Heart left ventricle (tissue), 16 donors: ENCODE results near the gene C8B. TPM values are rescaled to one million over a fixed set of nuclear protein-coding genes. Genes with fewer than 3 reads are reported as not detected.

ENCODE experiments used
- ATAC-seq, 4 donors: fragments of 200-7000 bp; cut with Tn5 transposase; one replicate each; pipeline ENCODE4 v1.9.1; 2020 to 2022; ENCODE audit warnings: moderate library complexity in 4 of 4, mild to moderate bottlenecking in 3 of 4, moderate number of reproducible peaks in 1 of 4
- DNase-seq, 5 donors: peaks; one replicate each; pipeline ENCODE4 v3.0.0-alpha.2; 2020
- H3K27ac ChIP-seq, 12 donors: fragments of 200-600 bp; sonication (generic) in 4 of 12; one replicate each; pipeline versions ENCODE4 v1.5.0 to v1.8.0; 2016 to 2022; ENCODE audit warnings: mild to moderate bottlenecking in 2 of 12
- H3K27me3 ChIP-seq, 9 donors: fragments of 200-600 bp; sonication (generic) in 2 of 9; one replicate each; pipeline versions ENCODE4 v1.5.1 to v1.8.0; 2016 to 2022; ENCODE audit warnings: mild to moderate bottlenecking in 3 of 9
- H3K36me3 ChIP-seq, 9 donors: fragments of 200-600 bp; sonication (generic) in 2 of 9; one replicate each; pipeline versions ENCODE4 v1.5.0 to v1.8.0; 2018 to 2022; ENCODE audit warnings: mild to moderate bottlenecking in 2 of 9
- H3K4me1 ChIP-seq, 12 donors: fragments of 200-600 bp; sonication (generic) in 4 of 12; one replicate each; pipeline versions ENCODE4 v1.5.0 to v1.8.0; 2016 to 2022; ENCODE audit warnings: mild to moderate bottlenecking in 3 of 12
- H3K4me3 ChIP-seq, 12 donors: fragments of 200-600 bp; sonication (generic) in 4 of 12; one replicate each; pipeline versions ENCODE4 v1.5.0 to v1.8.0; 2017 to 2022; ENCODE audit warnings: mild to moderate bottlenecking in 9 of 12, moderate library complexity in 4 of 12
- H3K9me3 ChIP-seq, 12 donors: fragments of 200-600 bp; sonication (generic) in 4 of 12; one replicate each; pipeline versions ENCODE4 v1.5.0 to v1.8.0; 2016 to 2022; ENCODE audit warnings: mild to moderate bottlenecking in 1 of 12
- POLR2A ChIP-seq, 2 donors: fragments of 450-650 bp; IDR thresholded peaks; one replicate each; pipeline ENCODE4 v1.6.1; 2017; ENCODE audit warnings: antibody characterized with exemption in 2 of 2, mild to moderate bottlenecking in 2 of 2, moderate library complexity in 2 of 2
- WGBS, 4 donors: extraction: QIAGEN DNeasy Blood & Tissue Kit in 2 of 4; methylation state at CpG; one replicate each; pipeline versions ENCODE4 v1.1.5 to v1.1.7; 2013 to 2018; 5-methylcytosine and 5-hydroxymethylcytosine counted together
- intact Hi-C, 10 donors: fragments of 100-400 bp; cut with DNase I; formaldehyde crosslinking; loops; one replicate each; pipeline versions ENCODE4 v1.11.1 to v1.14.2; 2022
- polyA plus RNA-seq, 2 donors: library from polyadenylated mRNA; stranded (reverse); fragments of 200-250 nt; gene quantifications; one replicate each; pipeline ENCODE4 v1.2.3, GENCODE V29; 2013
- total RNA-seq, 9 donors: library from RNA; depleted of rRNA in 2 of 9; stranded (reverse); fragments of >200 nt in 2 of 9; fragmentation: NEBNext Ultra II Directional in 3 of 9; extraction: Animal tissue kit (Norgen Biotek cat#: 25700) in 3 of 9; gene quantifications; one replicate each; pipeline versions ENCODE4 v1.1.0 to v1.2.4, GENCODE V29; 2016 to 2023
- TF ChIP-seq, protein P1 (sequence below), 12 donors: fragments of 200-600 bp; sonication (generic) in 4 of 12; IDR thresholded peaks; one replicate each; pipeline versions ENCODE4 v1.5.0 to v1.8.0; 2018 to 2022; ENCODE audit warnings: antibody characterized with exemption in 12 of 12, mild to moderate bottlenecking in 5 of 12
- donor health status: ischemic (EF 13 %, LVEDD 7.1; RV severe dilation, severe dysfunction).
- donor health status: healthy with polysubstance abuse.
- donor health status: DM: no; HTN: yes; CAD: no.
- donor health status: DM: no; HTN: no; CAD: no.
- donor health status: ischemic (EF 25% LVEDD 6.9; RV normal size, moderate dysfunction).
- donor health status: ischemic (EF 25% LVEDD 5.7; RV mildly dilated, moderate dysfunction).
- donor health status: healthy.
- donor health status: DM: yes; HTN: yes; CAD: no.
- donor health status: ischemic (EF 35%, LVEDD 5.7; RV mildly dilated, moderate dysfunction).
- donor health status: nonischemic (EF 11% LVEDD 7.7; RV severe dilation, severe dysfunction).
- donor health status: DM: yes; HTN: yes; CAD: no.
- donor health status: PGD.
- donor health status: ischemic (EF 29% LVEDD 5.4; RV normal size, mild dysfunction).
- donor health status: nonischemic (EF 23%, LVEDD 6.1; RV moderate dilation, normal function).

Gene C8B
- total and polyA plus RNA-seq, 11 donors, result not detected

DNA sequence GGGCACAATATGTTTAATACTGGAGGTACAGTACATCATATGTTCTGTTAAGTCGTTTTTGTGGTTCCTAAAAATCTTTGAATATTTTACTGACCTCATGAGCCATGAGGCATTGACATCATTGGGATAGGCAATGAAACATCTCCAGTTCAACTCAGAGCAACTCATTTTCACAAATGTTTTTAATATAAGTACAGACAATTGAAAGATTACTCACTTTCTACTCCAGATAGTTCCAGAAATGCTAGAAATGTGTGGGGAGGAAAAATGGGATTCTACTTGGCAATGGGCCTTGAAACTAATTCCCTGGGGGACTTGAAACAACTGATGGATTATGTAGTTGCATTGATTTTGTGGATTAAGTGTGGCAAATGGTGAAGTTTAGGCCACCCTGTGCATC lies 7.2 kb upstream of the C8B start:
- TF ChIP-seq, protein P1, sequence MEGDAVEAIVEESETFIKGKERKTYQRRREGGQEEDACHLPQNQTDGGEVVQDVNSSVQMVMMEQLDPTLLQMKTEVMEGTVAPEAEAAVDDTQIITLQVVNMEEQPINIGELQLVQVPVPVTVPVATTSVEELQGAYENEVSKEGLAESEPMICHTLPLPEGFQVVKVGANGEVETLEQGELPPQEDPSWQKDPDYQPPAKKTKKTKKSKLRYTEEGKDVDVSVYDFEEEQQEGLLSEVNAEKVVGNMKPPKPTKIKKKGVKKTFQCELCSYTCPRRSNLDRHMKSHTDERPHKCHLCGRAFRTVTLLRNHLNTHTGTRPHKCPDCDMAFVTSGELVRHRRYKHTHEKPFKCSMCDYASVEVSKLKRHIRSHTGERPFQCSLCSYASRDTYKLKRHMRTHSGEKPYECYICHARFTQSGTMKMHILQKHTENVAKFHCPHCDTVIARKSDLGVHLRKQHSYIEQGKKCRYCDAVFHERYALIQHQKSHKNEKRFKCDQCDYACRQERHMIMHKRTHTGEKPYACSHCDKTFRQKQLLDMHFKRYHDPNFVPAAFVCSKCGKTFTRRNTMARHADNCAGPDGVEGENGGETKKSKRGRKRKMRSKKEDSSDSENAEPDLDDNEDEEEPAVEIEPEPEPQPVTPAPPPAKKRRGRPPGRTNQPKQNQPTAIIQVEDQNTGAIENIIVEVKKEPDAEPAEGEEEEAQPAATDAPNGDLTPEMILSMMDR (IDR thresholded peaks at IDR 0.05), result no peak
- TF ChIP-seq POLR2A (IDR thresholded peaks at IDR 0.05), result no peak
- no peak for DNase-seq
- no peak for ATAC-seq
- H3K9me3 ChIP-seq, result peaks cover 0 to 3% (median 0%) of the 10 kb centered on the region in 12 donors
- intact Hi-C loops, result loop anchor here in 2 of 10 donors (10.0 kb wide), 1 partner anchor 138 kb away; no protein-coding TSS in a partner anchor
- H3K27ac ChIP-seq, result no peak overlapping the region
- no peaks in the 10 kb centered on the region for H3K36me3 ChIP-seq
- 40 to 62% (median 58%) methylated on average over 1 of the region's 1 CpG for WGBS, 4 donors
- no peaks in the 10 kb centered on the region for H3K27me3 ChIP-seq
- H3K4me3 ChIP-seq, result no peak overlapping the region
- no peaks in the 10 kb centered on the region for H3K4me1 ChIP-seq

DNA sequence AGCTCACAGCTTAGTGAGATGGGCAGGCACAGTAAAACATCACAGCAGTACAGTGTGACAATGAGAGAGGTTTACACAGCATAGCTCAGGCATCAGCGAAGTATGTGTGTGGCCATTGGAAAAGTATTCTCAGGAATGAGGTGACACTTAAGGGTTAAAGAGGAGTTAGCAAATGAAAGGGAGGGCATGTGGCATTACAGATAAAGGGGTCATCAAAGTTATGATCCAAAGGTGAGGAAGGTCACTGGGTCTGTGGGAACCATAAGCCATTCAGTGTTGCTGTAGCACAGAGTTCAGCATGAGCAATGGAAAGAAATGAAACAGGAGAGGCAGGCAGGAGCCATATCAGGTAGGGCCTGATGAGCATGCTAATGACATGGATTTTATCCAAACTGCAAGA lies 4.5 kb upstream of the C8B start:
- ATAC-seq (no peak), DNase-seq (no peak)
- H3K4me1 ChIP-seq, result no peaks in the 10 kb centered on the region
- H3K4me3 ChIP-seq, result no peak overlapping the region
- no peaks in the 10 kb centered on the region for H3K36me3 ChIP-seq
- peaks cover 0 to 3% (median 0%) of the 10 kb centered on the region in 12 donors for H3K9me3 ChIP-seq
- H3K27me3 ChIP-seq, result no peaks in the 10 kb centered on the region
- WGBS, 4 donors, result 81 to 96% (median 88%) methylated on average over 1 of the region's 1 CpG
- H3K27ac ChIP-seq, result no peak overlapping the region
- intact Hi-C loops, result loop anchor here in 2 of 10 donors (10.0 kb wide), 1 partner anchor 135 kb away; no protein-coding TSS in a partner anchor
- TF ChIP-seq, protein P1 (IDR thresholded peaks at IDR 0.05), result no peak
- no peak for TF ChIP-seq POLR2A (IDR thresholded peaks at IDR 0.05)

DNA sequence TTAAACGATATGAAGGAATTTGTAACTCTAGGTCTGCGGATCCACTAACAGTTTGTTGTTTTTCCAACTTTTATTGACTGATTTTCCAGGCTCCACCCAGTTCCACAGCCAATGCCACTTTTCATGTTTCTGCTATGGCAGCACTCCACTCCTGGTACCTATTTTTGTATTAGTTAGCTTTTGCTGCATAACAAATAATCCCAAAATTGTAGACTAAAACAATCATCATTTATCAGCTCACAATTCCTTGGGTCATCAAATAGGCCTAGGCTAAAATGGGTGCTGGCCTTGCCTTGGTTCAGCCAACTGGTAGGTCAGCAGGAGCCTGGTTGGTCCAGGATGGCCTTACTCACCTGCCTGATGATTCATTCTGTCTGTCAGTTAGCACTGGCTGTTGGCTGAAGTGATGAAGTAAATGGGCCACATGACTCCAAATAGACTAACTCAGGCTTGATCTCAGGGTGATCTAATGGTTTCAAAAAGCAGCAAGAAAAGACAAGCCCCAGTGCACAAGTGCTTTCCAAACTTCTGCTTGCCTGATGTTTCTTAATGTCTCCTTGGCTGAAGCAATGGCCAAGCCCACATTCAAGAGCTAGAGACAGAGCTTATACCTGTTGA lies 3.2 kb upstream of the C8B start:
- Histone ChIP-seq H3K4me3 (no peak overlapping the region), H3K27me3 (no peaks in the 10 kb centered on the region), H3K9me3 (peaks cover 0 to 3% (median 0%) of the 10 kb centered on the region in 12 donors), H3K36me3 (no peaks in the 10 kb centered on the region), H3K4me1 (no peaks in the 10 kb centered on the region), H3K27ac (no peak overlapping the region)
- no peak for TF ChIP-seq POLR2A (IDR thresholded peaks at IDR 0.05)
- TF ChIP-seq, protein P1 (IDR thresholded peaks at IDR 0.05), result no peak
- DNase-seq, result no peak
- intact Hi-C loops, result loop anchor here in 4 of 10 donors (2.0 to 10.0 kb wide), 3 partner anchors 134 to 137 kb away; no protein-coding TSS in a partner anchor
- ATAC-seq, result no peak
- WGBS, 4 donors, result 85 to 94% (median 89%) methylated on average over 2 of the region's 2 CpGs

DNA sequence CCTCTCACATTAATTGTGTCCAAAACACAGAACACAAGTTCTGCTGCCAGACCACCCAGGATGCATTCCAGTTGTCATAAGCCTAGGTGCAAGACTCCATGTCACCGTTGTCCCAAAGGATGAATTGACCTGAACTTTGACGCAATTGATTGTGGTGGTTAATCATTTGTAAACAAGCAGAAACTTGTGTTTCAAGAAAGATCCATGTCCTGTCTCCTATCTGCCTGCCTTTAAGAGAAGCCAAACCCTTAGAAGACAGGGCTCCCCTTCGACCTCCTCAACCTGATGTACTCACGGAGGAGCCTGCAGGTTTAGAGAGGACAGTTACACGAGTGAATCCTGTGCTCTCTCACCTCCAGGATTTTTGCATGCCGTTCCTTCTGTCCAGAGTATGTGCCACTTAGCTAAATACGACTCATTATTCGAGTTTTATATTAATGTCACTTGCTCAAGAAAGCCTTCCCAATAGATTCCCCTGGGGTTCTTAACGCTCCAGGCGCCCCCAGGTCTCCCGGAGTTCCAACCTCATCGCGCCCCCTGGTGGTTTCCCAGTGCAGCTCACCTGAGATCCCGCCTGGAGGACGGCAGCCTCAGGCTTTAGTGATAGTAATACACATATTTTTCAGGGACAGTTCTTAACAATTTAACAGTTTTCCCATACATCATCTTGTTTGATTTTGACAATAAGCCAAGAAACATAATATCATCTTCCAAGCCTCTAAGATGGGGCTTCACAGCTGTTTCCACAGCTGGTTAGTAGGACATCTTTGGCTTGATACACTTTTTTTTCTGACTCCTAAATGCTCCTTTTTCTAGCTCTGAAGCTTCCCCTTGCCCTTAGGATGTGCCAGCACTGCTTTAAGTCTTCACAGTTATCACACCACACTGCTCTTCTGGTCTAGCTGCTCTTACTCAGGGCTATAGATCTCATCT lies 2.4 kb upstream of the C8B start:
- ATAC-seq, result no peak
- DNase-seq, result peak in 2 of 5 donors; percentile 19 to 32
- Histone ChIP-seq H3K4me3 (no peak overlapping the region), H3K9me3 (peaks cover 0 to 3% (median 0%) of the 10 kb centered on the region in 12 donors), H3K27ac (no peak overlapping the region), H3K4me1 (no peaks in the 10 kb centered on the region), H3K36me3 (no peaks in the 10 kb centered on the region), H3K27me3 (no peaks in the 10 kb centered on the region)
- no peak for TF ChIP-seq POLR2A (IDR thresholded peaks at IDR 0.05)
- TF ChIP-seq, protein P1 (IDR thresholded peaks at IDR 0.05), result peak in 11 of 12 donors; percentile 12 to 56 (median 42)
- 44 to 47% (median 44%) methylated on average over 15 of the region's 15 CpGs for WGBS, 4 donors
- intact Hi-C loops, result loop anchor here in 4 of 10 donors (2.0 to 10.0 kb wide), 3 partner anchors 133 to 136 kb away; no protein-coding TSS in a partner anchor
